ENCODE results near the gene AXIN2.

The AXIN2 gene

DNA sequence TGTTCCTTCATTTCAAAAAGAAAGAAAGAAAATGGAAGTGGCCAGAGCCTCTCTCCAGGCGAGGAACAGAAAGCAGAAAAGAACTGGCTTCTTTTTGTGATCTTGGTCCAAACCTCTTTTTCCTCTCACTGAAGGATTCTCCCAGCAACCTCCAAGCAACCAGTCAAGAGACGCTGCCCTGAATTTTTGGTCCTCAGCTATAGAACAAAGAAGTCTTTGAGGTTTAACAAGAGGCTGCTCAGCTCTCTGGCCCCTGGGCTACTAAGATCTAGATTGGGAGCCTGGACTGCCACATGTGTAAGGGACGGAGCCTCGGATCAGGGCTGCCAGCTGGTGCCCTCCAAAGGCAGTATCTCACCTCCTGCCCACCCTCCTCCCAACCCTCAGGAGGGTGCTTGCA is 62.6 kb downstream of the AXIN2 start:
- no peak for DNase-seq (ENCODE audit: low read depth)
- TF ChIP-seq, protein P1, sequence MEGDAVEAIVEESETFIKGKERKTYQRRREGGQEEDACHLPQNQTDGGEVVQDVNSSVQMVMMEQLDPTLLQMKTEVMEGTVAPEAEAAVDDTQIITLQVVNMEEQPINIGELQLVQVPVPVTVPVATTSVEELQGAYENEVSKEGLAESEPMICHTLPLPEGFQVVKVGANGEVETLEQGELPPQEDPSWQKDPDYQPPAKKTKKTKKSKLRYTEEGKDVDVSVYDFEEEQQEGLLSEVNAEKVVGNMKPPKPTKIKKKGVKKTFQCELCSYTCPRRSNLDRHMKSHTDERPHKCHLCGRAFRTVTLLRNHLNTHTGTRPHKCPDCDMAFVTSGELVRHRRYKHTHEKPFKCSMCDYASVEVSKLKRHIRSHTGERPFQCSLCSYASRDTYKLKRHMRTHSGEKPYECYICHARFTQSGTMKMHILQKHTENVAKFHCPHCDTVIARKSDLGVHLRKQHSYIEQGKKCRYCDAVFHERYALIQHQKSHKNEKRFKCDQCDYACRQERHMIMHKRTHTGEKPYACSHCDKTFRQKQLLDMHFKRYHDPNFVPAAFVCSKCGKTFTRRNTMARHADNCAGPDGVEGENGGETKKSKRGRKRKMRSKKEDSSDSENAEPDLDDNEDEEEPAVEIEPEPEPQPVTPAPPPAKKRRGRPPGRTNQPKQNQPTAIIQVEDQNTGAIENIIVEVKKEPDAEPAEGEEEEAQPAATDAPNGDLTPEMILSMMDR (IDR thresholded peaks at IDR 0.05; ENCODE audit: insufficient read depth, low read depth, low read length, missing control alignments), result no peak
- H3K4me3 ChIP-seq (ENCODE audit: low read length), result no peak overlapping the region

DNA sequence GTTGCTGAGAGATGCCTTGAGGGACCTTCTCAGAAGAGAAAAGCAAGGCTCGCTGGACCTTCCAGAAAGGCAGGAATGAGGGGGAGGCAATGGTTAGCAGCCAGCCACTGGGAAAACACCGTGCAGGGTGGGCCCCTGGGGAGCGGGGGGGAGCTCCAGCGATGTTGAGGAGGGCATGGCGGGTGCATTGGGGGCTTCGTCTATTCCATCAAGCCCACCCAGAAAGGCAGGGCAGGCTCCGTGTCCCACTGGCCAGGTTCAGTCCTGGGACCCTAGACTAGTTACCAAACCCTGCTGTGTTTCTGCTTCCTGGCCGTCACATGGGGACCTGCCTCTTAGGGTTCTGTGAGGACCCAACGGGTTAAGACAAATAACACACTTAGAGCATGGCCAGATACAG is 64.6 kb downstream of the AXIN2 start:
- H3K4me3 ChIP-seq (ENCODE audit: low read length), result no peak overlapping the region
- DNase-seq (ENCODE audit: low read depth), result no peak
- TF ChIP-seq, protein P1 (IDR thresholded peaks at IDR 0.05; ENCODE audit: insufficient read depth, low read depth, low read length, missing control alignments), result no peak

DNA sequence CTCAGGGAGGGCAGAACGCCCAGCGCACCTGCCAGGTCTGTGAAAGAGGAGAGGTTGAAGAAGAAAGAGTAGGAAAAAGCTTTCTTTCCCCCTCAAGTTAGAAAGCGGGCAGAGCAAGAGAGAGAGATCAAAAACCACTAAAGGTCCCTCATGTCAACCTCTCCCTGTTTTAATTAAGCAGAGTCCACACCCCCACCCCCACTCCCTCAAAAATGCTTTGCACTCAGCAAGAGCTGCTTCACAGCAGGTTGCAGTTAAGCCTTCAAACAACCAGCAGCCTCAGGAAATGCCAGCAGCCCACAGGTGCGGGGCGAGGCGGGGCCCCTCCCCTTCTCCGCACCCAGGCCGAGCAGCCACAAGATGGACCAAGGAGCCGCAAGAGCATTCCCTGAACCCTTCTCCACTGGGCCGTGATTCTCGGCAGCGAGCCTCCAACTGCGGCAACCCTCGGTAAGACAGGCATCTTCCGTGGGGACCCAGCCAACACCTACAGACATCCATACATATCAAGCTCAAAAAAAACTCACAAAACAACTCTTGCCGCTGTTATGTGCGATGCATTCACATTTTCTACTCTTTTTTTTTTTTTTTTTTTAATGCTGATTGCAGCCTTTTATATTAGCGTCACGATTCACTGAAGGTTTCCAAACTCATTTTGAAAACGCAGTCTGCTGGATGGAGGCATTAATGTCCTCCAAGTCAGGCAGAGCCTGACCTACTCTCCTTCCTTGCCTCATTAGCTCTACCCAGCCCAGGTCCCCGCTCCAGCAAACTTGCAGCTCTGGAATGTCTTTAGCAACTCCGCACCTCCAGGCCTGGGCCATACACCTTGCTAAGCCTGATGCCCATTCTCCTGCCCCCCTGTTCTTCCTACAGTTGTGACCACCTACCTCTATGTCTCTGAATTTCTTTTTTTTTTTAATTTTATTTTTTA is 66.1 kb downstream of the AXIN2 start:
- no peak for DNase-seq (ENCODE audit: low read depth)
- no peak overlapping the region for H3K4me3 ChIP-seq (ENCODE audit: low read length)
- TF ChIP-seq, protein P1 (IDR thresholded peaks at IDR 0.05; ENCODE audit: insufficient read depth, low read depth, low read length, missing control alignments), result no peak

DNA sequence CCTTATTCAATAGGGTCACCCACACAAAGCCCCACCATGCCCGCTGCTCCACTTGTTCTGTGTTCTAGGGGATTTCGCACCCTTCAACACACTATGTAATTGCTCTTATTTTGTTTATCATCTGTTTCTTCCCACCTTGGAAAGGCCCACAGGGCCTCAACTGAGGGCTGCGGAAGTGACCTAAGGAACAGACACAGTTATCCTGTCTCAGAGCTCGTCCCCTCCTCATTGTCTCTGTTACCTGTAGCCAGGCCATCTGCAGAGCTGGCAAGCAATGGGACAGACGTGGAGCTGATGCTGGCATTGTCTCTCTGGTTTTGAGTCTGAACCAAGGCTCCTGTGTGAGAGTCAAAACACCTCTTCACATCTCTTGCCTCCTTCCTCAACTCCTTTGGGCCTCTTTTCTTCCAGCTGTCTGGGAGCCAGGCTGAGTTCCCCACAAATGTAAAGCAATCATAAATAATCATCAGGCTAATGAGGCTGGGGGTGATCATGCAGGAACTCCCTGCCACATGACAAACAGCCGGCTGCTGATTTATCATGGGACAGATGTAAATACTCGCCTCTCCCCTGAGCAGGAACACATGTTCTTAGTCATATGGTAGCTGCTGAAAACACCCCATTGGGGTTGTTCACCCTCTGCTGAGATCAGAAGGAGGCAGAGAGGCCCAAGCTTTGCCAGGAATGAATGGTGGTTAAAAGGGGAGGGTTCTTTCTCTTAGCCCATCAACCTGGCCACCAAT is 71.9 kb downstream of the AXIN2 start:
- H3K4me3 ChIP-seq (ENCODE audit: low read length), result no peak overlapping the region
- no peak for DNase-seq (ENCODE audit: low read depth)
- TF ChIP-seq, protein P1 (IDR thresholded peaks at IDR 0.05; ENCODE audit: insufficient read depth, low read depth, low read length, missing control alignments), result no peak

DNA sequence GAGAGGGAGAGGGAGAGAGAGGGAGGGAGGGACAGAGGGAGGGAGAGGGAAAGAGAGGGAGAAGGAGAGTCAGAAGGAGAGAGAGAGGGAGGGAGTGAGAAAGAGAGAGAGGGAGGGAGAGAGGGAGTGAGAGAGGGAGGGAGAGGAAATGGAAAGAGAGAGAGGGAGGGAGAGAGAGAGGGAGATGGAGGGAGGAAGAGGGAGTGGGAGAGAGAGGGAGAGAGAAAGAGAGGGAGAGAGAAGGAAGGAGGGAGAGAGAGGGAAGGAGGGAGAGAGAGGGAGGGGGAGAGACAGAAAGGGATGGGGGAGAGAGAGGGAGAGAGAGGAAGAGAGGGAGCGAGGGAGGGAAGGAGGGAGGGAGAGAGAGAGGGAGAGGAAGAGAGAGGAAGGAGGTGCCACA is 72.8 kb downstream of the AXIN2 start:
- no peak overlapping the region for H3K4me3 ChIP-seq (ENCODE audit: low read length)
- no peak for DNase-seq (ENCODE audit: low read depth)
- TF ChIP-seq, protein P1 (IDR thresholded peaks at IDR 0.05; ENCODE audit: insufficient read depth, low read depth, low read length, missing control alignments), result no peak

DNA sequence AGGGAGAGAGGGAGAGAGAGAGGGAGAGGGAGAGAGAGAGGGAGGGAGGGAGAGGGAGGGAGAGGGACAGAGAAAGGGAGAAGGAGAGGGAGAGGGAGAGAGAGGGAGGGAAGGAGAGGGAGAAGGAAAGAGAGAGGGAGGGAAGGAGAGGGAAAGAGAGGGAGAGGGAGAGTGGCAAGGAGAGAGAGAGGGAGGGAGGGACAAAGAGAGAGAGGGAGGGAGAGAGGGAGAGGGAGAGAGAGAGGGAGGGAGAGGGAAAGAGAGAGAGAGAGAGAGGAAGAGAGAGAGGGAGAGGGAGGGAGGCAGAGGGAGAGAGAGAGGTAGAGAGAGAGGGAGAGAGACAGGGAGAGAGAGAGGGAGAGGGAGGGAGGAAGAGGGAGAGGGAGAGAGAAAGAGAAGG is 73.5 kb downstream of the AXIN2 start:
- TF ChIP-seq, protein P1 (IDR thresholded peaks at IDR 0.05; ENCODE audit: insufficient read depth, low read depth, low read length, missing control alignments), result no peak

More for the DNA sequence above, 73.5 kb downstream of the AXIN2 start:
- no peak overlapping the region for H3K4me3 ChIP-seq (ENCODE audit: low read length)
- no peak for DNase-seq (ENCODE audit: low read depth)
